Measurements from ENCODE around the gene SFTPD.

- TF ChIP-seq CTCF (conservative IDR thresholded peaks at IDR 0.05; ENCODE audit: low read length) (no peak), EZH2phosphoT487 (IDR thresholded peaks at IDR 0.05; ENCODE audit: borderline replicate concordance) (no peak)
Measured at GRCh38 chr10:79979976-79980687, 31.2 kb upstream of the SFTPD start.
